GM18499 (cell line): ENCODE results near the gene DCAF6.
"Not testable (repeated sequence)": the region's sequence is repeated elsewhere in the genome, so short reads cannot be mapped to it uniquely, and the experiment has no call there.

Experiments
- ATAC-seq: cut with Tn5 transposase; IDR thresholded peaks from one replicate; pipeline ENCODE4 v1.9.1; 2021; ENCODE audit warnings: moderate number of reproducible peaks; ENCODE audit not compliant: insufficient read depth, unreplicated experiment

The DCAF6 gene

DNA sequence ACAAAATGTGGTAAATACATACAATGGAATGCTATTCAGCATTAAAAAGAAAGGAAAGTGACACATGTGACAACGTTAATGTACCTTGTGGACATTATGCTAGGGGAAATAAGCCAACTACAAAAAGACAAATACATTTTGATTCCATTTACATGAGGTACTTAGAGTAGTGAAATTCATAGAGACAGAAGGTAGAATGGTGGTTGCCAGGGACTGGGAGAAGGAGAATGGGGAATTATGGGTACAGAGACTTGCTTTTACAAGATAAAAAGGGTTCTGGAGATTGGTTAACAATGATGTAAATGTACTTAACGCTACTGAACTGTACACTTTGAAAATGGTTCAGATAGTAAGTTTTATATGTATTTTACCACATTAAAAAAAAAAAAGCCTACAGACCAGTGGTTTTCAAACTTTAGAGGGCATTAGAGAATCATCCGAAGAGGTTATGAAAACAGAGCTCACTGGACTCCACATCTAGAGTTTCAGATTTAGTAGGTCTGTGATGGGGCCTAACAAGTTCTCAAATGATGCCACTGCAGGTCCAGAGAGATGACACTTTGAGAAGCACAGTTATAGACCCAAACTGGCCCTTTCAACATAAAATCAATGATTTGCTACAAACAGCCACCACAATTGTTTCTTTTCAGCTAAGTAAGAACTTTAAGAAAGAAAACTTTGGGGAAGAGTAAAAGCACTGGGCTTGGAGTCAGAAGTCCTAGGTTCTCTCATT lies 13.0 kb upstream of the DCAF6 start:
- no peak for ATAC-seq

DNA sequence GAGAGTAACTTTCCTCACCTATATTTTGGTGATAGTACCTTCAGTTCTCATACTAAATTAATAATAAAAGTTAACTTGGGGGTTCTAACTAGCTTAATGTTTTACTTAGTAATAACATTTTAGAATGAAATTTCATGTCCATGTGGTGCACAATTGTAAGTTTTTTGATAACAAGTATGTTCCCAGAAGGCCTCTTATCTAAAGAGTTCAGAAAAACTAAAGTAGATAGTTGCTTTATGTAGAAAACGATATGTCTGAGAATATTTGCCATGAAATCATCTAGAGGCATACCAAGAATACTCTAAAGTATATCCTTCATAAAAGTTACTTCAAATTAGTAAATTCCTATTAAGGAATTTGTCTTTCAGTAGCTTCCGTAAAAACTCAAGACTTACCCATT lies 12.4 kb upstream of the DCAF6 start:
- ATAC-seq, result no peak

DNA sequence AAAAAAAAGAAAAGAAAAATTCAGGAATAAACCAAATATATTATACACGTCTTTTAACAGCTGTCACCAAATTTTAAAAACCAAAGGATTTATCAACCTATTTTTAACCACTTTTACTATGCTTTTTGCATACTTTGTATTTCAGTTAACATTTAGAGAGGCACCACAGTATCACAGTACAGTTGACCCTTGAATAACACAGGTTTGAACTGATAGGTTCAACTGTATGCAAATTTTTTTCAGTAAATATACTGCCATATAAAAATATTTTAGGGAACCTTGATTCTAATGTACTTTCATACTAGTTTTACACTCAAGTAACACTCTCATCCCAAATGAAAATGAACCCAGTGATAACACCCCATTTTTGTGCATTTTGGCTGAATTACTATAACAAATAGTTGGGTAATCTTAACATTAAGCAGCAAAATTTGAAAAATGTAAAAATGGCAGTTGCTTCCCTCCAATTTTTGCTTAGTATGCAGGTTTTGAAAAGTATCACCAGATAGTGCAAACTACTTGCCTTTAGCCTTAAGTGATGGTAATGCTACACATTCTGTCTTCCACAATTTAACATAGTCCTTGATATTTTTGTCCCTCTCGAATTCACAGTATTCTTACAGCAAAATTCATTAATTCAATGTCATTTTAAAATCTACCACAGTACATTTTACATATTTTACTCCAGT lies 11.8 kb upstream of the DCAF6 start:
- no peak for ATAC-seq

DNA sequence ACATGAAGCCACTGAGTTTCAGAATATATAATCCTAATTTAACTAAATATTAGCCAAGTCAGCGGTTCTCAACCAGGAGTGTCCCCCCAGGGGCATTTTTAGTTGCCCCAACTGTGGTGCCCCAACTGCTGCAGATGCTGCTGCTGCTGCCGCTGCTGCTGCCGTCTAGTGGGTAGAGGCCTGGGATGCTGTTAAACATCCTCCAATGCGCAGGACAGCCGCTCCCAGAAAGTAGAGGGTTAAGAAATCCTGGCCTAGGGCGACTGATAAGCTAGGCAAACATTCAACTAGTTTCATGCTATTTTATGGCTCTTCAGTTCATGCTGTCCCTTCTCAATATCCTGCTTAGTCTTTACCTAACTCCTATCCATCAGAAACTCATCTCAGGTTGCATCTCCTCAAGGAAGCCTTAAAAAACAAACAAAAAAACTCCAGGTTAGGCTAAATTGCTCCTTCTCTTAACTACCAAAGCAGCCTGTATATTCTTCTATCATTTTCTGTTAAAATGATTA lies 9.9 kb upstream of the DCAF6 start:
- ATAC-seq, result no peak

DNA sequence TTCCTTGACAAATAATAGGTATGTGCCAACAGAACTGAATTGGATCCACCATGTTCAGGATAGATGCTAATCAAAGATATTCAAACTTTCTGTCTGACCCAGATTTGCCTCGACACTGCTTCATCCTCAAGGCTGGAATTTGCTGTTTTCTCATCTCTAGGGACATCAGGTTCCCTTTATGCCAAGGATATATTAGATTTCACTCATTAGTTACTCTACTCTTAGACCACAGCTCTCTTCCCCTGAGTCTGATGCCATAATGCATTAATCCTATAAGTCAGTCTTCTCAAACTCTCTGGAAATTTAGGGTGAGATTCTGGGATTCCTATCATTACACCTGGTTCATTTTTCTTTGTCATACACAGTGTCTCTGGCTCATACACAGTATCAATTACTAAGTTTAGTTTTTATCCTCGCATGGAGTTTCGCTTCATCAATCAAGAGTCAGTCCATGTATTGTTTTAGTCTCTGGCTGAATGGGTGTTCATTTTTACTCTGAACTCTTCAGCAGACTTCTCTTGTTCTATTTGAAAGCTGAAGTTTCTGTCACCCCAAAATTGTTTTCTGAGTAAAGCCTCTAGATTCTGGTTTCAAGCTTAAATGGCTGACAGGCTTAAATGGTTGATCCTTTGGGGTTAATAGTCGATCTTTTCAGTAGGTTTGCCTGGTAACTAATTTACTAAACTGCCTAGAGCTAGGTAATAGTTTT lies 9.3 kb upstream of the DCAF6 start:
- no peak for ATAC-seq

DNA sequence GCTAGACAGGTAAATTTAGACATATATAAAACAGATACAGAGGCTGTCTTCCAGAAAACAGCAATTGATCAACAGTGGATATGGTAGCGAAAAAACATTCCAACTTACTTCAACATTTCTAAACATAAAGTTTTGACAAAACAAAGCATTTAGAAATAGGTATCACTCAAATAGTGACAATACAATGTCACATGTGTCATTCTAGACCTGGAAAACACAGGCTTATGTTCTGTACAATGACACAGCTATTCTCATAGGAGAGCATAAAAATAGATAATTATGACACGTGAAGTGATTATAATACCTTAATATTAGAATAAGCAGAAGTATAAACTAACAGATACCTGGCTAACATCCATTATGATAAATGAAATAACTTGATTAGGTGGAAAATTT lies 8.0 kb upstream of the DCAF6 start:
- no peak for ATAC-seq

DNA sequence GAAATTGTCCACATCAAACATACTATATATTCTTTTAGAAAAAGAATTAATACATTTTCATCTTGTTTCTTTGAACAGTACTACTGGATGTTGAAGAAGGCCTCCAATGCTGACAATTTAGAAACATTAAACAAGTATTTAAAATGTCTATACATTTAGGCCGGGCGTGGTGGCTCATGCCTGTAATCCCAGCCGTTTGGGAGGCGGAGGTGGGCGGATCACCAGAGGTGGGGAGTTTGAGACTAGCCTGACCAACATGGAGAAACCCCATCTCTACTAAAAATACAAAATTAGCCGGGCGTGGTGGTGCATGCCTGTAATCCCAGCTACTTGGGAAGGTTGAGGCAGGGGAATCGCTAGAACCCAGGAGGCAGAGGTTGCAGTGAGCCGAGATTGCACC lies 7.6 kb upstream of the DCAF6 start:
- ATAC-seq, result not testable (repeated sequence)

DNA sequence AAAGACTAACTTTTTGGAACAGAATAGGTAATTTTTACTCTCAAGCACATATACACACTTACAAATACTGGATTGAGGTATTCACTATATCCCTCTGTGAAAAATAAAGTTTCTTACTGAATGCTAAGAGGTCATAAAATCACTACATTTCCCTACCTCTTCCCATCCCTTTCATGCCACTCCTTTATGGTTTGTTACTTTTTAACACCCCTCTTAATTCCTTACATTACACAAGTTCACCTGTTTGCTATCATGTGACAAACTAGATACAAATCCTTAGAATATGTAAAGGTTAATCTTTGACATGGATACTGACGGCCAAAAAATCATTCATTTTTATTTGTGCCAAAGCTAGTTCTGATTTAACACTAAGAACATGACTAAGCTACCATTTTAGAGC lies 6.8 kb upstream of the DCAF6 start:
- ATAC-seq, result no peak

DNA sequence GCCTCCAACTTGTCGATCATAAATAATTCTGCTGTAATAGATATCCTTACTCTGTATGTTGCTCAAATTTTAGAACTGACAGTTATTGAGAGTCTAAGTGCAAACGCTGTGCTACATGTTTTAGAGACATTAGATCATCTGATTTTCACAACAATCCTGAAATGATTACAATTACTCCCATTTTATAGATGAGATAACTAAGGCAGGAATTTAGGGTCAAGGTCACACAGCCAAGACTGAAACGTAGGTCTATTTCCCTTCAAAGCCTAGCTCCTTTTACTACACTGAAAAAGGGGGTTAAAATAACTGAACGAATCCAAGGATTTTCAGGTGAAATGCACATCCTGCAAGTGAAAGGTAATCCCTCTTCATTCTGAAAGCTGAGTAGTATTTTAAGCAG lies 2.7 kb upstream of the DCAF6 start:
- ATAC-seq, result no peak

DNA sequence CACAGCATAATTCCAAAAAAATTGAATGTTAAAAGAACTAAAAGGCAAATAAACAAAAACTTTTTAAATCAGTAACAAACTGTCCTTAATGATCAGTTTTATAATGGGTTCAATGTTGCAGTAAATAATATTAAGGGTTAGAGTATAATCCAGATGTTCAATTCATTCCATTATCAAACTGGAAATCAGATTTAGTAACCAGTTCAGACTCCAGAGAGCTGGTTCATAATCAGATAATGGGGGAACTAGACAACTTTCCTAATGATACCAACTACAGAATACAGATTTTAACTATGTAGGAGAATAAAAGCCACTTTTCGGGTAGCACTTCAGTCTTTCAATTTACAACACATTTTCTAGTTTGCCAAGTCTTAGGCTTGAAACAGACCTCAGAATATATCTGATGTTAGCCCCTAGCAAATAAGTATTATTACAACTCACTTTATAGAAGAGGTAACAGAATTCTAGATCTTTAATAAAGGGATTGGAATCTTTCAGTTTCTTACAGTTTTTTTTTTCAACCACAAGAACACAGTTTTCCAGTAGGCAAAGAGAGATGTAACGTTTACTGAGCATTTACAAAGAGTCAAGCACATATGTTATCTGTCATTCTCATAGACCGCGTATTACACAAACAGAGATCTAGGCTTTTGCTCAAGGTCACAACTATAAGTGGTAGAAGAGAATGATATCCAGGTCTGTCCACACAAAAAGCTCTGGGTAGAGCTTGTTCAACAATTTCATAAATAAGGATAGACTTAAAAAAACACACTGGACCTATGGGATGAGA lies 1.9 kb upstream of the DCAF6 start:
- no peak for ATAC-seq

DNA sequence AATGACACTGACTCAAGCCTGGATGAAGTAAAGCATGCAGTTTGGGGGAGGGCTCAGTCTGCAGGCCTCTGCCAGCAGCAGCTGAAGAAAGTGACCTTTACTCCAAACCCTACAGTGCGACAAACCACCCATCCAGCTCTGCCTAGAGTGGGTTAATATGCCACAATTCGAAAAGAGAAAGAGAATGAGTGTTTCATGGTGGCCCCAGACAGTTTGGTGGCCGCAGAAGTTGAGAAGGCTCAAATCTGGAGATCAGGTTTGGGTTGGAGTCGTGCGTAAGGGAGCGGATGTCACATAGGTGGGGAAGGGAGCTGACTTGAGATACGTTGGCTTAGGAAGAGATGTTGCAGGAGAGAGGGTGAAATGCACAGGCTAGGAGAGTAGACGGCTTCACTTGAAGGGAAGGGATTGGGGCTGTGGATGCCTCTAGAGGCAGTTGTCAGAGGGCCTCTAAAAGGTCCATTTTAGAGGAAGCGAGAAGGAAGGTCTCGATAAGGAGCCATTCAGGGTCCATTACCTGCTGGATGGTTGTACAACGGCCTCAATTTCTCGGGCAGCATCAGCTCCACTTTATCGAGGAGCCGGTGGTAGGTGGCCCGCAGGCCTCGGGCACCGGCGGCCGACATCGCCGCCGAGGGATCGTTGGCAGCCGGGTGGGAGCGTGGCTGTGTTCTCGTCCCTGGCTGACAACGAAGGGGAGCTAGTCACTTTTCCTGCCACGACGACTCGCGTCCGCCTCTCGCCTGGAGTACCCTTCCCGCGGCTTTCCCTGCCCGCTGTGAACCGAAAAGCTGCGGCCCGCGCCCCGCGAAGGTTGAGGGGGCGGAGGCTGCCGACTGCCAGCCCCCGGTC lies 1.0 kb upstream of the DCAF6 start:
- ATAC-seq, result peak; percentile 0

DNA sequence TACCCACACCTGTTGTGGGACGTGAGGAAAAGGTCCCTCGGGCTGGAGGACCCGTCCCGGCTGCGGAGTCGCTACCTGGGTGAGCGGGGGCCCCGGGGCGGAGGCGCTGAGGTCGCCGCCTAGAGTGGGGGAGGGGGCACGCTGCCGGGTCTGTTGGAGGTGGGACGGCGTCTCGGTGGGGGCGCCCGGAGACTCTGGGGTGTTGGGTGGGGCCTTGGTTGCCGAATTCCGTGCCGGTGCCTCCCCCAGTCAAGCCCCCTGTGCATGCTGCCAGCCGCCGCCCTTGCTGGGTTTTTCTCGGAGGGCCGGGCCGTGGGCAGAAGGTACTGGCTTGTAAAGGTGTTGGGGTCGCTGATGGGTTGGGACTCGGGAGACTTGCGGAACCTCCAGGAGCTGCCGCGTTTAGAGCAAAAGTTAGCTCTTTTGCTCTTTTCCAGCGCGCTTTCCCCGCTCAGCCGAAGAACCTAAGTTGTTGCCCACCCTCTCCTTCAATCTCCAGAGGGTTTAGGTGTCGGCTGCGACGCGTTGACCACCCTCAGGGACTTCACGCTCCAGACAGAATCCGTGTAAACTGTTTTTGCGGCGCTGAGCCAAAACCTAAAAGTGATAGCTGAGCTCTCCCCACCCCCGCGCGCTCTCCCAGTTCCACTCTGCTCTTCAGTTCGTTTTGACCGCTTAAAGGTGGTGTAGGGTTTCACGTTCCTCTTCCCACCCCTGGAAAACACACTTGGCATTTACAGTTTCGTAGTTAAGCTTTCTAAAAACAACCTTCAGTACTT lies 636 bp downstream of the DCAF6 start, which contains the start of gene MPC2:
Gene MPC2, minus strand, starts transcription at position 143 of the 779 bp plus-strand sequence. CDS start 1,231 bp downstream, outside the sequence.
- ATAC-seq, result no peak

DNA sequence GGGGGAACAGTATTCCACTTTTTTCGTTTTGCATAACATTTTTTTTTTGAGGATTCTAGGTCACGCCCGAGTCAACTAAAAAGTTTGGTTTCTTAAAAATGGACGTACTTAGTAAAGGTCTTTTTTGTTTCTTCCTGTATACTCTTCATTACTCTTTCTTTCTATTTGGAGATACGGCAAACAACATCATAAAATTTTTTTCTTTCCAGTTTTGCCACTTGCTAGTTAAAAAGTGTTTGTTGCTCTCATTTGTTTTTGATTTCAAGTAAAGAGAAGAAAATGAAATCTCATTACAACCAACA lies 1.2 kb downstream of the DCAF6 start:
- ATAC-seq, result no peak

DNA sequence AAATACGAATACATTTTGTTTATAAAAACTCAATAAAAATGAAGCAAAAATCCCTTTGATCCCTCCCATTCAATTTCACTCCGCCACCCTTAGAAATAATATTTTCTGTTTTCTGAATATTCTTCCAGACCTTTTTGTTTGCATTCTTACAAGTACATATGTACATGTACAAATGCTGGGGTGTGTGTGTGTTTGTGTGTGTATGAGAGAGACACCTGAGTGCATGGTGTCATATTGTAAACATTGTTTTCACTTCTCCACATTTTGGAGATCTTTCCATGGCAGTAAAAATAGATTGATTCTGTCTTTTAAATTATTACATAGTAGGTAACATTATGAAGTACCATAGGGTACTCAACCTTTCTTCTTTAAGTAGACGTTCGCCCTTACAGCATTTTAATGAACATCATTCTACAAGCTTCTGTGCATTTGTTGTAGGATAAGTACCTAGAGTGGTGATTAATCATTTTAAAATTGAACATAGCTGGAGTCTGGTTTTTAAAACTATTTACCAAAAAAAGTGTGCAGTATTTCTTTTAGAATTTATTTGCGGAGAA lies 1.7 kb downstream of the DCAF6 start:
- ATAC-seq, result no peak

DNA sequence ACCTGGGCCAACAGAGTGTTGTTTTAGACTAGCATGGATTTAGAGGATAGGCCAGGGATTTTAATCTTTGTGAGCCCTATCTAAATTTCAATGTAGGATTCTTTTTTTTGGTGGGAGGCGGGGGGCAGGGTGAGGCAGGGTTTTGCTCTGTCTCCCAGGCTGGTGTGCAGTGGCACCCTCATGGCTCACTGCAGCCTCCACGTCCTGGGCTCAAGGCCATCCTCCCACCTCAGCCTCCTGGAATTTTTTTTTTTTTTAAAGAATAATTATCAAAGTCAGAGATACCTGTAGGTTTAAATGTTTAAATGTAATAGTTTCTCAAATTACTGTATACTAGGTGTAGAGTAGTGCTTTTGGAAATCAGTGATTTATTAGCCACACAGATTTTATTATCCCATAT lies 3.8 kb downstream of the DCAF6 start:
- no peak for ATAC-seq

DNA sequence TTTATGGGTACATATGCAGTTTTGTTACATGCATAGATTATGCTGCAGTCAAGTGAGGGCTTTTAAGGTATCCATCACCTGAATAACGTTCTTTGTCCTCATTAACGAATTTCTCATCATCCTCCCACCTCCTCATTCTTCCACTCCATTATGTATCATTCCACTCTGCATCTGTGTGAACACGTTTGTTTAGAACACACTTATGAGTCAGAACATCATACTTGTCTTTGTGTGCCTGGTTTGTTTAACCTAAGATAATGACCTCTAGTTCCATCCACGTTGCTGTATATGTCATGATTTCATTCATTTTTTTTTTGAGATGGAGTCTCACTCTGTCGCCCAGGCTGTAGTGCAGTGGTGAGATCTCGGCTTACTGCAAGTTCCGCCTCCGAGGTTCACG lies 7.1 kb downstream of the DCAF6 start:
- no peak for ATAC-seq

DNA sequence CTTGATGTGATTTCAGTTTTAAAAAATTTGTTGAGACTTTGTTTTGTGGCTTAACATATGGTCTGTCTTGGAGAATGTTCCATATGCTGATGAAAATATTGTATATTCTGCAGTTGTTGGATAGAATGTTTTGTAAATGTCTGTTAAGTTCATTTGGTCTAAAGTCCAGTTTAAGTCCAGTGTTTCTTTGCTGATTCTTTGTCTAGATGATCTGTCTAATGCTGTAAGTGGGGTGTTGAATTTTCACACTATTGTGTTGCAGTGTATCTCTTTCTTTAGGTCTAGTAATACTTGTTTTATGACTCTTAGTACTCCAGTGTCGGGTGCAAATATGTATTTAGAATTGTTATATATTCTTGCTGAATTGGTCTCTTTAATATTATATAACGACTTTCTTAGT lies 11.2 kb downstream of the DCAF6 start:
- no peak for ATAC-seq

DNA sequence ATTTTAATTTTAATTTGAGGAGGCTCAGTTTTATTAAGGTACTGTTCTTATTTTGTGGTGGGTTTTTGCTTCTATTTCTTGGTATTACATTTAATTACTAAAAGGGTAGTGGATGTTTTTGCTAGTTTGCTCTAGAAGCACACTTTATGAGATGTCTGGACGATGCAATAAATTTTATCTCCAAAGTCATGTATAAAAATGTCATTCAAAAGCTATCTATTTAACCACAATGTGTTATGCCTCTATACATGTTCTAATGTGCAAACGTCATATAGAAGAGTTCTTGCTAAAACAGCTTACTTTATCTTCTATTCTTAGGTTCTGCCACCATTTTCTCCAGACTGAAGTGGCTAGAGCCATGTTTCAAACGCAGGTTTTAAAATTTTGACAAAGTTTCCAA lies 13.3 kb downstream of the DCAF6 start:
- ATAC-seq, result no peak

DNA sequence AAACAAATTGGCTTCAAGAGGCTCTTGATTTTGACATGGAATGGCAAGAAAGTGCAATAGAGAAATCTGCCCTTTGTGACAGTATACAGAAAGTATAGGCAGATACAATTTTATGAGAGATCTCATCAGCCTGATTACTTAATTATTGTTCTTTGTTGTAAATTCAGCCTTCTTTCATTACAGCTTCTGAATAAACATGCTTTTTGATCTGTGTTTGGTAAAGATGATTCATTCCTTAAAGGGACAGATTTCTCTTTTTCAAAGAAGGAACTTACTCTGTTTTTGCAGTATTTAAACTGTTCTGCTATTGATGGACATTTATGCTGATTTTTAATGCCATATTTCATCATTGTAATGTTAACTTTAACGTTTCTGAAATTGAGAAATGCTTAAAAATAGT lies 14.1 kb downstream of the DCAF6 start:
- ATAC-seq, result no peak
